DOHH2 (cell line): Measurements from ENCODE around the gene RPS29.

Experiments used
- H3F3A ChIP-seq: fragments of 200-600 bp; sonication (generic), shearing (Covaris generic); 2 replicates; pipeline ENCODE4 v1.6.0; 2016; ENCODE audit warnings: antibody characterized with exemption, mild to moderate bottlenecking; ENCODE audit not compliant: control insufficient read depth, insufficient read depth
- H3K27ac ChIP-seq: fragments of 200-600 bp; sonication (generic); 2 replicates; pipeline ENCODE4 v1.5.1; 2014; ENCODE audit warnings: low read depth, mild to moderate bottlenecking, low read length, moderate library complexity
- H3K27me3 ChIP-seq: fragments of 200-600 bp; sonication (generic); 2 replicates; pipeline ENCODE4 v1.6.1; 2014; ENCODE audit warnings: mild to moderate bottlenecking, low read length, mixed read lengths; ENCODE audit not compliant: control insufficient read depth
- H3K36me3 ChIP-seq: fragments of 200-600 bp; sonication (generic); 2 replicates; pipeline ENCODE4 v1.6.1; 2014; ENCODE audit warnings: mild to moderate bottlenecking, low read length, moderate library complexity, mixed read lengths; ENCODE audit not compliant: control insufficient read depth
- H3K4me1 ChIP-seq: fragments of 200-600 bp; sonication (generic); 2 replicates; pipeline ENCODE4 v1.6.1; 2014; ENCODE audit warnings: mild to moderate bottlenecking, low read length, mixed read lengths; ENCODE audit not compliant: control insufficient read depth
- H3K4me2 ChIP-seq: fragments of 200-600 bp; sonication (generic); 2 replicates; pipeline ENCODE4 v1.6.0; 2014; ENCODE audit warnings: mild to moderate bottlenecking, low read length, moderate library complexity
- H3K4me3 ChIP-seq: fragments of 200-600 bp; sonication (generic); 2 replicates; pipeline ENCODE4 v1.5.1; 2014; ENCODE audit warnings: mild to moderate bottlenecking, low read length, mixed read lengths
- H3K79me2 ChIP-seq: fragments of 200-600 bp; sonication (generic); 2 replicates; pipeline ENCODE4 v1.6.1; 2014; ENCODE audit warnings: mild to moderate bottlenecking, low read length, mixed read lengths; ENCODE audit not compliant: control insufficient read depth
- H3K9me2 ChIP-seq: fragments of 200-600 bp; sonication (generic); replicated peaks from 2 replicates; pipeline ENCODE4 v1.6.1; 2014; ENCODE audit warnings: mild to moderate bottlenecking, low read length, mixed read lengths; ENCODE audit not compliant: control insufficient read depth
- H3K9me3 ChIP-seq: fragments of 200-600 bp; sonication (generic); 2 replicates; pipeline ENCODE4 v1.6.1; 2014; ENCODE audit warnings: antibody characterized with exemption, low read length, mixed read lengths; ENCODE audit not compliant: control insufficient read depth, insufficient read depth
- H4K20me1 ChIP-seq: fragments of 200-600 bp; sonication (generic); 2 replicates; pipeline ENCODE4 v1.6.0; 2014; ENCODE audit warnings: low read depth, mild to moderate bottlenecking, antibody characterized with exemption, low read length, moderate library complexity; ENCODE audit not compliant: control insufficient read depth, insufficient read depth
- CTCF ChIP-seq: fragments of 200-600 bp; sonication (generic); IDR thresholded peaks from one replicate; pipeline ENCODE4 v1.5.1; 2014; ENCODE audit warnings: antibody characterized with exemption, mild to moderate bottlenecking, low read depth, low read length; ENCODE audit not compliant: poor library complexity, severe bottlenecking
- EZH2phosphoT487 ChIP-seq: fragments of 200-600 bp; sonication (generic); IDR thresholded peaks from 2 replicates; pipeline ENCODE4 v1.6.1; 2017; ENCODE audit warnings: borderline replicate concordance, mild to moderate bottlenecking, antibody characterized with exemption, low read length, moderate library complexity, mixed read lengths

The RPS29 gene

DNA sequence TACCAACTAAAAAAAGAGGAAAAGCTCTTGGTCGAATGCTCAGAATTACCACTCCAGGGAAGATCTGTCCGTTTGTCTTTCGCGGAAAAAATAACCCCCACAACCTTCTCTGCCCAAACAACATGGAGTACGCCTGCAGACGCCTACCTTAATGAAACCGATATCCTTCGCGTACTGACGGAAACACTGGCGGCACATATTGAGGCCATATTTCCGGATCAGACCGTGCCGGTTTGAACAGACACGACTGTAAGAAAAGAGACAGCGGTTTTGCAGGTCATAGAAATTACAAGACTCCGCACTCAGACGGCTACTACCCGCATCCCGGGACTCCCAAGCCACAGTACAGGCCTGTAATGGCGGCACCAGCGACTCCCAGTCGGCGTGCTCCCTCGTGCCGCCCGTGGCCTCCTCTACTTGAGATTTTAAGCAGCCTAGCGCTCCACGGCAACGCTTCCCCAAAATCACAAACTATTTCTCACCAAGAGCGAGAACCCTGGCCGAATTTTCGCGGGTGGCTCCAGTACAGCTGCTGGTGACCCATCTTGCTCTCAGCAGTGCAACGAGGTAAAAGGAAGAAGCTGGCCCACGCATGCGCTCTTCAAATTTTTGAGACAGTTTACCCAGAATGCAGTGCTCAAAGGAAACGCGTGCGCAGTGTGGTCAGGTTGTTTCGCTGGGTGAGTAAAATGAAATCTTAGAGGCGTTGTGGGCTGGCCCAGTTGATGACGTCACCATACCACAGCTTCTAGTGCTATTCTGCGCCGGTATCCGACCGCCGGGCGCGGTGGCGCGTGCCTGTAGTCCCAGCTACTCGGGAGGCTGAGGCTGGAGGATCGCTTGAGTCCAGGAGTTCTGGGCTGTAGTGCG lies at the start of gene RPS29:
RPS29 (minus strand) TSS at position 578 of the 870 bp plus-strand sequence; CDS start at position 544, 34 bp downstream.
- Histone ChIP-seq H3K36me3 (peaks cover 52% of the 10 kb centered on the region), H3F3A (peaks cover 50% of the 10 kb centered on the region), H3K27ac (peak within 1 kb of the TSS; percentile 69), H3K9me3 (no peaks in the 10 kb centered on the region), H3K27me3 (no peaks in the 10 kb centered on the region), H3K4me1 (peaks cover 35% of the 10 kb centered on the region), H4K20me1 (peaks cover 30% of the 10 kb centered on the region), H3K79me2 (peaks cover 52% of the 10 kb centered on the region), H3K9me2 (no peaks in the 10 kb centered on the region), H3K4me3 (peak within 1 kb of the TSS; percentile 79), H3K4me2 (peak within 1 kb of the TSS; percentile 49)
- TF ChIP-seq EZH2phosphoT487 (no peak), CTCF (no peak)

- H4K20me1 ChIP-seq, result peaks cover 13% of the 10 kb centered on the region; the same call in 1 of the 2 replicates
- H3K27me3 ChIP-seq, result no peaks in the 10 kb centered on the region
- H3K4me1 ChIP-seq, result peaks cover 29% of the 10 kb centered on the region
- H3K9me3 ChIP-seq, result no peaks in the 10 kb centered on the region
- H3K4me2 ChIP-seq, result peak within 1 kb of the TSS; percentile 83
- no peaks in the 10 kb centered on the region for H3K9me2 ChIP-seq
- peak within 1 kb of the TSS; percentile 91 for H3K27ac ChIP-seq
- H3K4me3 ChIP-seq, result peak within 1 kb of the TSS; percentile 76
- H3K79me2 ChIP-seq, result peaks cover 98% of the 10 kb centered on the region
- H3F3A ChIP-seq, result peaks cover 14% of the 10 kb centered on the region
- TF ChIP-seq EZH2phosphoT487 (no peak), CTCF (no peak)
- peaks cover 67% of the 10 kb centered on the region for H3K36me3 ChIP-seq
Observed at GRCh38 chr14:49634547-49635334, 48.6 kb upstream of the RPS29 start, which contains the start of gene DNAAF2. Gene DNAAF2 (minus strand): TSS chr14:49635244. CDS start chr14:49635149, 95 bp downstream.

DNA sequence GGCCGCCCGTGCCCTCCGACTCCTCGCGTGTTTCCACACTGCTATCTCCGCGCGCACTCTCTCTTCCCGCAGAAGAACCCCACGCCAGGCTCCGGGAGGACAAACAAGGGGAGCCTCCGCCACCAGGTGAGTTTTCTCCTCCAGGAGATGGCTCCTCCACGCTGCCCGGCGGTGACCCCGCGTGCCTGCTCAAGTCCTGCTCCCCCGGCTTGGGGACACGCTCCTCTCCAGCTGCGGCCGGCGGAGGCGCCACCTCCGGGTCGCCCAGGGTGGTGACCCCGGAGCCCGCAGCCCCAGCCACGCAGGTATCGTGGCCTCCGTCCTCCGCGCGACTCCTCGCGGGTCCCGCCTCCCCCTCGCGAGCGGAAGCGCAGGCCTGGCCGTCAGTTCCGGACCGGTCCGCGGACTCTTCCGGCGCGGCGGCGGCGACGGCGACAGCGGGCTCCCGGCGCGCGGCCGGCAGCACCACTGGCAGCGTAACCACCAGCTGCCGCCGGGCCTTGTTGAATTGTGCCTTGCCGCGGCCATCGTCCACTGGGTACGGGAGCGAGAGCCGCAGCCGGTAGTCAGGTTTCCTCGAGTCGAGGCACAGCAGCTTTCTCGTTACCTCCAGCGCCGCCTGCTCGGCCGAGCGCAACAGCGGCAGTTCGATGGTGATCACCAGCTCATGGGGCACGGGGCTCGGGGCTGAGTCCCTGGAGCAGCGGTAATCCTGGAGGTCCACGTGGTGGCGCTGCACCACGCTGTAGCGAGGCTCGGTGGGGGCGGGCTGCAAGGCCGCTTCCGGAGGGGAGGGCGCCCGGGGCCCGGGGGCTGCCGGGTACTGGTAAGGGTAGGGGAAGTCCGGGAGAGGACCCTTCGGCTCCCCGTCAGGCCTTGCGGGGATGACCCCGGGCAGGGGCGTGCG lies 47.7 kb upstream of the RPS29 start:
- no peaks in the 10 kb centered on the region for H3K9me3 ChIP-seq
- peaks cover 13% of the 10 kb centered on the region; the same call in 1 of the 2 replicates for H4K20me1 ChIP-seq
- peaks cover 38% of the 10 kb centered on the region for H3K4me1 ChIP-seq
- no peaks in the 10 kb centered on the region for H3K9me2 ChIP-seq
- H3K4me2 ChIP-seq, result peak overlapping the region; percentile 83
- H3K27me3 ChIP-seq, result no peaks in the 10 kb centered on the region
- H3K27ac ChIP-seq, result peak overlapping the region; percentile 91
- peak overlapping the region; percentile 76 for H3K4me3 ChIP-seq
- peaks cover 16% of the 10 kb centered on the region for H3F3A ChIP-seq
- peaks cover 67% of the 10 kb centered on the region for H3K36me3 ChIP-seq
- TF ChIP-seq EZH2phosphoT487 (no peak), CTCF (peak; percentile 80)
- peaks cover 98% of the 10 kb centered on the region for H3K79me2 ChIP-seq
